ENCODE measurements around the gene ATG7. TPM values are rescaled to one million over a fixed set of nuclear protein-coding genes. Genes with fewer than 3 reads are reported as not detected.

ATG7 gene
- total RNA-seq, 1 experiment from 2014 or later: 36.0 TPM

- DNase-seq (ENCODE audit: low read depth, low spot score): no peak
- TF ChIP-seq POLR2AphosphoS5 (IDR thresholded peaks at IDR 0.05; ENCODE audit: low read depth, low read length) (no peak; the same call in 1 of the 2 replicates), SIN3A (IDR thresholded peaks at IDR 0.05; ENCODE audit: borderline replicate concordance, insufficient read depth, low read depth, low read length) (no peak), TCF7L2 (IDR thresholded peaks at IDR 0.05; ENCODE audit: low read depth, low read length) (no peak)
- TF ChIP-seq, protein P1, sequence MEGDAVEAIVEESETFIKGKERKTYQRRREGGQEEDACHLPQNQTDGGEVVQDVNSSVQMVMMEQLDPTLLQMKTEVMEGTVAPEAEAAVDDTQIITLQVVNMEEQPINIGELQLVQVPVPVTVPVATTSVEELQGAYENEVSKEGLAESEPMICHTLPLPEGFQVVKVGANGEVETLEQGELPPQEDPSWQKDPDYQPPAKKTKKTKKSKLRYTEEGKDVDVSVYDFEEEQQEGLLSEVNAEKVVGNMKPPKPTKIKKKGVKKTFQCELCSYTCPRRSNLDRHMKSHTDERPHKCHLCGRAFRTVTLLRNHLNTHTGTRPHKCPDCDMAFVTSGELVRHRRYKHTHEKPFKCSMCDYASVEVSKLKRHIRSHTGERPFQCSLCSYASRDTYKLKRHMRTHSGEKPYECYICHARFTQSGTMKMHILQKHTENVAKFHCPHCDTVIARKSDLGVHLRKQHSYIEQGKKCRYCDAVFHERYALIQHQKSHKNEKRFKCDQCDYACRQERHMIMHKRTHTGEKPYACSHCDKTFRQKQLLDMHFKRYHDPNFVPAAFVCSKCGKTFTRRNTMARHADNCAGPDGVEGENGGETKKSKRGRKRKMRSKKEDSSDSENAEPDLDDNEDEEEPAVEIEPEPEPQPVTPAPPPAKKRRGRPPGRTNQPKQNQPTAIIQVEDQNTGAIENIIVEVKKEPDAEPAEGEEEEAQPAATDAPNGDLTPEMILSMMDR (IDR thresholded peaks at IDR 0.05): no peak
- TF ChIP-seq, protein P2, sequence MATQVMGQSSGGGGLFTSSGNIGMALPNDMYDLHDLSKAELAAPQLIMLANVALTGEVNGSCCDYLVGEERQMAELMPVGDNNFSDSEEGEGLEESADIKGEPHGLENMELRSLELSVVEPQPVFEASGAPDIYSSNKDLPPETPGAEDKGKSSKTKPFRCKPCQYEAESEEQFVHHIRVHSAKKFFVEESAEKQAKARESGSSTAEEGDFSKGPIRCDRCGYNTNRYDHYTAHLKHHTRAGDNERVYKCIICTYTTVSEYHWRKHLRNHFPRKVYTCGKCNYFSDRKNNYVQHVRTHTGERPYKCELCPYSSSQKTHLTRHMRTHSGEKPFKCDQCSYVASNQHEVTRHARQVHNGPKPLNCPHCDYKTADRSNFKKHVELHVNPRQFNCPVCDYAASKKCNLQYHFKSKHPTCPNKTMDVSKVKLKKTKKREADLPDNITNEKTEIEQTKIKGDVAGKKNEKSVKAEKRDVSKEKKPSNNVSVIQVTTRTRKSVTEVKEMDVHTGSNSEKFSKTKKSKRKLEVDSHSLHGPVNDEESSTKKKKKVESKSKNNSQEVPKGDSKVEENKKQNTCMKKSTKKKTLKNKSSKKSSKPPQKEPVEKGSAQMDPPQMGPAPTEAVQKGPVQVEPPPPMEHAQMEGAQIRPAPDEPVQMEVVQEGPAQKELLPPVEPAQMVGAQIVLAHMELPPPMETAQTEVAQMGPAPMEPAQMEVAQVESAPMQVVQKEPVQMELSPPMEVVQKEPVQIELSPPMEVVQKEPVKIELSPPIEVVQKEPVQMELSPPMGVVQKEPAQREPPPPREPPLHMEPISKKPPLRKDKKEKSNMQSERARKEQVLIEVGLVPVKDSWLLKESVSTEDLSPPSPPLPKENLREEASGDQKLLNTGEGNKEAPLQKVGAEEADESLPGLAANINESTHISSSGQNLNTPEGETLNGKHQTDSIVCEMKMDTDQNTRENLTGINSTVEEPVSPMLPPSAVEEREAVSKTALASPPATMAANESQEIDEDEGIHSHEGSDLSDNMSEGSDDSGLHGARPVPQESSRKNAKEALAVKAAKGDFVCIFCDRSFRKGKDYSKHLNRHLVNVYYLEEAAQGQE (IDR thresholded peaks at IDR 0.05; ENCODE audit: insufficient read depth in 1 of 2, low read depth in 2 of 2, low read length in 1 of 2): no peak
- H3K36me3 ChIP-seq (ENCODE audit: control insufficient read depth, insufficient read depth, low read length): no peaks in the 10 kb centered on the region; the same call in 1 of the 2 replicates
- no peaks in the 10 kb centered on the region for H3K27me3 ChIP-seq (ENCODE audit: control insufficient read depth, insufficient read depth, low read length)
- H3K9me3 ChIP-seq (ENCODE audit: control insufficient read depth, insufficient read depth, low read depth, low read length): no peaks in the 10 kb centered on the region
- no peak overlapping the region for H3K4me3 ChIP-seq (ENCODE audit: low read depth in 2 of 2, low read length in 2 of 2)
- CTCF ChIA-PET: no interaction called here
- no TSS peak for BruUV-seq (replicated peaks)
- intact Hi-C loops (cut with micrococcal nuclease; ENCODE audit: unreplicated experiment): no loop called here
- H3K27ac ChIP-seq (ENCODE audit: low read length): peak overlapping the region; percentile 73
- in situ Hi-C loops (cut with HindIII; ENCODE audit: low pct_unique_long_range_greater_than_20kb, low sequenced_read_pairs): no loop called here
- POLR2A ChIA-PET: no interaction called here
- ATAC-seq: no peak
- H3K4me1 ChIP-seq (ENCODE audit: control insufficient read depth, insufficient read depth, low read length): peaks cover 66% of the 10 kb centered on the region
Observed at GRCh38 chr3:11565492-11565891, 293.3 kb downstream of the ATG7 start.

- no TSS peak for BruUV-seq (replicated peaks)
- CTCF ChIA-PET: no interaction called here
- DNase-seq (ENCODE audit: low read depth, low spot score): no peak
- Histone ChIP-seq H3K4me3 (ENCODE audit: low read depth in 2 of 2, low read length in 2 of 2) (no peak overlapping the region), H3K36me3 (ENCODE audit: control insufficient read depth, insufficient read depth, low read length) (no peaks in the 10 kb centered on the region; the same call in 1 of the 2 replicates), H3K4me1 (ENCODE audit: control insufficient read depth, insufficient read depth, low read length) (peaks cover 64% of the 10 kb centered on the region), H3K27ac (ENCODE audit: low read length) (peak overlapping the region; percentile 73), H3K9me3 (ENCODE audit: control insufficient read depth, insufficient read depth, low read depth, low read length) (no peaks in the 10 kb centered on the region), H3K27me3 (ENCODE audit: control insufficient read depth, insufficient read depth, low read length) (no peaks in the 10 kb centered on the region)
- TF ChIP-seq POLR2AphosphoS5 (IDR thresholded peaks at IDR 0.05; ENCODE audit: low read depth, low read length): no peak
- TF ChIP-seq, protein P2 (IDR thresholded peaks at IDR 0.05; ENCODE audit: insufficient read depth in 1 of 2, low read depth in 2 of 2, low read length in 1 of 2): no peak
- TF ChIP-seq, protein P1 (IDR thresholded peaks at IDR 0.05): no peak
- TF ChIP-seq TCF7L2 (IDR thresholded peaks at IDR 0.05; ENCODE audit: low read depth, low read length): no peak
- no peak for TF ChIP-seq SIN3A (IDR thresholded peaks at IDR 0.05; ENCODE audit: borderline replicate concordance, insufficient read depth, low read depth, low read length)
- POLR2A ChIA-PET: no interaction called here
- in situ Hi-C loops (cut with HindIII; ENCODE audit: low pct_unique_long_range_greater_than_20kb, low sequenced_read_pairs): no loop called here
- intact Hi-C loops (cut with micrococcal nuclease; ENCODE audit: unreplicated experiment): no loop called here
- ATAC-seq: no peak
Observed at GRCh38 chr3:11565932-11566331, 293.7 kb downstream of the ATG7 start.
